ENCODE data around the gene NACC1. TPM values are rescaled to one million over a fixed set of nuclear protein-coding genes. Genes with fewer than 3 reads are reported as not detected.

The NACC1 gene
- total RNA-seq, 1 donor from 2014 or later, result 35.4 TPM

DNA sequence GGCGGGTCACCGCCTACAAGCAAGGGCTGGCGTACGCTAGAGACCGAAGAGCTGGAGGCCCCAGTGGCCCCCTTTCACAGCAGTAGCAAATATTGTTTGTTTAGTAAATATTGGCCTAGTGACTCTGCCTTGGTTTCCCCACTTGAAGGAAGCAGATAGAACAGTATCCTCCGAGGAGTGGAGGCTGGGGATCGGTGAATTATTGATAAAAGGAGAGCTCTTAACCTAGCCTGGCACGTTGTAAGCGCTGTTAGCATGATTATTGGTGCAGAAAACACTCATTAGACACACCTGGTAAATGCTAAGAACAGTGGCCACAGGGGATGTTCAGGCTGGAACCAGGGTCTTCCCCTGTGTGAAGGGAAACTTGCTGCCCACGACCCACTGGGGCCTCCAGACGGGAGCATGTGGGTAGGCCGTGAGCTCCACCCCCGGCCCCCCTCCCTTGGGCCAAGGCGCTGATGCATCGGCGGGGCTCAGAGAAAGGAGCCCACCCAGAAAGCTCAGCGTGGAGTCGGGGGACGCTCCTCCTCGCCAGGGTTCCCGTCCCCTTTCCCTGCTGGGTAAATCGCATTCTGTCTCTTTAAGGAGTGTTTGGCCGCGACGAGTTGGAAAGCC, 34.4 kb downstream of the NACC1 start:
- intact Hi-C loops (cut with micrococcal nuclease), result no loop called here
- Histone ChIP-seq H3K4me1 (peaks cover 80% of the 10 kb centered on the region), H3K36me3 (peaks cover 7% of the 10 kb centered on the region), H3K27me3 (ENCODE audit: low read depth) (no peaks in the 10 kb centered on the region), H3K4me3 (peak overlapping the region; percentile 91), H3K27ac (replicated peaks) (peak overlapping the region; percentile 99), H3K9me3 (replicated peaks) (no peaks in the 10 kb centered on the region)
- no peak for DNase-seq
- TF ChIP-seq CTCF (IDR thresholded peaks at IDR 0.05; ENCODE audit: borderline replicate concordance), result no peak

- TF ChIP-seq CTCF (IDR thresholded peaks at IDR 0.05; ENCODE audit: borderline replicate concordance), result peak; percentile 30
- H3K27ac ChIP-seq (replicated peaks), result peak overlapping the region; percentile 99
- intact Hi-C loops (cut with micrococcal nuclease), result no loop called here
- no peaks in the 10 kb centered on the region for H3K27me3 ChIP-seq (ENCODE audit: low read depth)
- DNase-seq, result peak; percentile 94
- no peaks in the 10 kb centered on the region for H3K9me3 ChIP-seq (replicated peaks)
- H3K36me3 ChIP-seq, result peaks cover 7% of the 10 kb centered on the region
- H3K4me1 ChIP-seq, result peaks cover 79% of the 10 kb centered on the region
- H3K4me3 ChIP-seq, result peak overlapping the region; percentile 91
Observed at GRCh38 chr19:13152974-13153568, 35.0 kb downstream of the NACC1 start.

- Histone ChIP-seq H3K9me3 (replicated peaks) (no peaks in the 10 kb centered on the region), H3K4me1 (peaks cover 72% of the 10 kb centered on the region), H3K27me3 (ENCODE audit: low read depth) (no peaks in the 10 kb centered on the region), H3K36me3 (peaks cover 7% of the 10 kb centered on the region), H3K4me3 (peak overlapping the region; percentile 91), H3K27ac (replicated peaks) (peak overlapping the region; percentile 99)
- DNase-seq, result no peak
- intact Hi-C loops (cut with micrococcal nuclease), result no loop called here
- peak; percentile 9 for TF ChIP-seq CTCF (IDR thresholded peaks at IDR 0.05; ENCODE audit: borderline replicate concordance)
Observed at GRCh38 chr19:13153569-13154240, 35.6 kb downstream of the NACC1 start.

GRCh38 chr19:13154241-13154778, 36.2 kb downstream of the NACC1 start:
- no peak for TF ChIP-seq CTCF (IDR thresholded peaks at IDR 0.05; ENCODE audit: borderline replicate concordance)
- DNase-seq, result peak; percentile 93
- intact Hi-C loops (cut with micrococcal nuclease), result no loop called here
- peaks cover 7% of the 10 kb centered on the region for H3K36me3 ChIP-seq
- peak overlapping the region; percentile 99 for H3K27ac ChIP-seq (replicated peaks)
- H3K4me3 ChIP-seq, result peak overlapping the region; percentile 91
- H3K27me3 ChIP-seq (ENCODE audit: low read depth), result no peaks in the 10 kb centered on the region
- no peaks in the 10 kb centered on the region for H3K9me3 ChIP-seq (replicated peaks)
- peaks cover 66% of the 10 kb centered on the region for H3K4me1 ChIP-seq

DNA sequence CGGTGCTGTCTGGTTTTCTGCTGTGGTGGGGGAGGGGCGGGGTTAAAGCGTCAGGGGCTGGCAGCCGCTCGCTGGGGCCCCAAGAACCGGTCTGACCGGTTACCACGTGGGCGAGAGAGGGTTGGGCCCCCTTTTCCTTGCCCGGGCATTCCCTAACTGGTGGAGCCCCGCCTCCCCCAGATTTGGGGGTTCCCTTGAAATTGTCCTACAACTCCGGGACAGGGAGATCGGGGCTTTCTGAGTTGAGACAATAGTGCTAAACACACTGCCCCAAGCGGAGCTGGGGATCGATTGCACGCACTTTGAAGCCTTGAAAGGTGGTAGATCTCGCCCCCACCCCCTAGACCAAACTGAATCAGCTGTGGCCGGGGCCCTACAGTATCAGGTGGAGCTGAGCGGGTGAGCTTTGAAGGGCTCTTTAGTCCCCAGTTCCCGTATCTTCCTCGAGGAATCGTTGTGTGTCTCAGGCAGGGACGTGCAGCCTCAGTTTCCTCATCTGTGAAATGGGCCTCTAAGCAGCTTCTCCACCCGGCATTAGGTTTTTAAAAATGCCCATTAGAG, 36.9 kb downstream of the NACC1 start:
- intact Hi-C loops (cut with micrococcal nuclease), result no loop called here
- no peaks in the 10 kb centered on the region for H3K27me3 ChIP-seq (ENCODE audit: low read depth)
- H3K9me3 ChIP-seq (replicated peaks), result no peaks in the 10 kb centered on the region
- H3K4me1 ChIP-seq, result peaks cover 59% of the 10 kb centered on the region
- H3K27ac ChIP-seq (replicated peaks), result peak overlapping the region; percentile 99
- H3K4me3 ChIP-seq, result peak overlapping the region; percentile 91
- DNase-seq, result peak; percentile 54
- TF ChIP-seq CTCF (IDR thresholded peaks at IDR 0.05; ENCODE audit: borderline replicate concordance), result no peak
- peaks cover 7% of the 10 kb centered on the region for H3K36me3 ChIP-seq
